ENCODE results near the gene SBF2.
A peak's percentile ranks its signal among the peaks of the same experiment; 100 is the strongest.

SBF2 gene

GRCh38 chr11:10309163-10310093 lies 15.4 kb upstream of the SBF2 start:
- TF ChIP-seq CTCF (IDR thresholded peaks at IDR 0.05; ENCODE audit: low read depth, low read length, missing control alignments), result no peak
- in situ Hi-C loops (cut with HindIII; ENCODE audit: low sequenced_read_pairs), result loop anchor here (5.0 kb wide), 1 partner anchor 83 kb away; no protein-coding TSS in a partner anchor
- DNase-seq (ENCODE audit: low read depth), result peak; percentile 78
- H3K4me3 ChIP-seq (ENCODE audit: low read depth, low read length), result no peak overlapping the region

- in situ Hi-C loops (cut with HindIII; ENCODE audit: low sequenced_read_pairs), result no loop called here
- no peak for DNase-seq (ENCODE audit: low read depth)
- peak overlapping the region; percentile 84 for H3K4me3 ChIP-seq (ENCODE audit: low read depth, low read length)
- TF ChIP-seq CTCF (IDR thresholded peaks at IDR 0.05; ENCODE audit: low read depth, low read length, missing control alignments), result no peak
Observed at GRCh38 chr11:10308201-10308954, 14.4 kb upstream of the SBF2 start.

- TF ChIP-seq CTCF (IDR thresholded peaks at IDR 0.05; ENCODE audit: low read depth, low read length, missing control alignments), result peak; percentile 93
- DNase-seq (ENCODE audit: low read depth), result peak; percentile 79
- H3K4me3 ChIP-seq (ENCODE audit: low read depth, low read length), result peak overlapping the region; percentile 84
- in situ Hi-C loops (cut with HindIII; ENCODE audit: low sequenced_read_pairs), result no loop called here
Observed at GRCh38 chr11:10307400-10308200, 13.6 kb upstream of the SBF2 start.

- DNase-seq (ENCODE audit: low read depth), result no peak
- peak overlapping the region; percentile 84 for H3K4me3 ChIP-seq (ENCODE audit: low read depth, low read length)
- in situ Hi-C loops (cut with HindIII; ENCODE audit: low sequenced_read_pairs), result no loop called here
- no peak for TF ChIP-seq CTCF (IDR thresholded peaks at IDR 0.05; ENCODE audit: low read depth, low read length, missing control alignments)
Observed at GRCh38 chr11:10307022-10307399, 13.0 kb upstream of the SBF2 start.

- TF ChIP-seq CTCF (IDR thresholded peaks at IDR 0.05; ENCODE audit: low read depth, low read length, missing control alignments), result no peak
- peak overlapping the region; percentile 84 for H3K4me3 ChIP-seq (ENCODE audit: low read depth, low read length)
- in situ Hi-C loops (cut with HindIII; ENCODE audit: low sequenced_read_pairs), result no loop called here
- DNase-seq (ENCODE audit: low read depth), result no peak
Observed at GRCh38 chr11:10305964-10306918, 12.2 kb upstream of the SBF2 start.
